Endodermal cell (in vitro differentiated cells): ENCODE measurements around the gene SOX6. TPM values are rescaled to one million over a fixed set of nuclear protein-coding genes. Genes with fewer than 3 reads are reported as not detected.

ENCODE experiments used
- DNase-seq: peaks from one replicate; pipeline ENCODE4 v3.0.0-alpha.2; 2017
- H3K27ac ChIP-seq: 2 replicates; pipeline ENCODE4 v1.5.1; 2013; ENCODE audit warnings: mild to moderate bottlenecking, low read depth, low read length, moderate library complexity
- H3K27me3 ChIP-seq: 2 replicates; pipeline ENCODE4 v1.6.1; 2013; ENCODE audit warnings: mild to moderate bottlenecking, low read length, moderate library complexity; ENCODE audit not compliant: insufficient read depth, control insufficient read depth, poor library complexity, severe bottlenecking
- H3K36me3 ChIP-seq: 2 replicates; pipeline ENCODE4 v1.7.0; 2013; ENCODE audit warnings: mild to moderate bottlenecking, low read length, moderate library complexity; ENCODE audit not compliant: control insufficient read depth, insufficient read depth
- H3K4me1 ChIP-seq: one replicate; pipeline ENCODE4 v1.7.0; 2013; ENCODE audit warnings: low read length; ENCODE audit not compliant: control insufficient read depth, insufficient read depth
- H3K4me3 ChIP-seq: 2 replicates; pipeline ENCODE4 v1.5.1; 2013; ENCODE audit warnings: mild to moderate bottlenecking, low read length, moderate library complexity
- H3K9ac ChIP-seq: 2 replicates; pipeline ENCODE4 v1.6.1; 2013; ENCODE audit warnings: mild to moderate bottlenecking, low read length, moderate library complexity; ENCODE audit not compliant: poor library complexity, severe bottlenecking; ENCODE audit errors: extremely low read depth
- H3K9me3 ChIP-seq: 2 replicates; pipeline ENCODE4 v1.6.1; 2013; ENCODE audit warnings: mild to moderate bottlenecking, low read length, moderate library complexity; ENCODE audit not compliant: control insufficient read depth
- H3K27ac Mint-ChIP-seq: 2 replicates; pipeline ENCODE4 v1.8.0; 2020; ENCODE audit warnings: mixed read lengths
- H3K27me3 Mint-ChIP-seq: 2 replicates; pipeline ENCODE4 v1.8.0; 2021; ENCODE audit warnings: mild to moderate bottlenecking, mixed read lengths; ENCODE audit not compliant: insufficient read depth
- H3K36me3 Mint-ChIP-seq: 2 replicates; pipeline ENCODE4 v1.8.0; 2020; ENCODE audit warnings: low read depth, mixed read lengths
- H3K4me1 Mint-ChIP-seq: 2 replicates; pipeline ENCODE4 v1.8.0; 2020; ENCODE audit warnings: mixed read lengths
- H3K4me3 Mint-ChIP-seq: 2 replicates; pipeline ENCODE4 v1.8.0; 2020; ENCODE audit warnings: mild to moderate bottlenecking, moderate library complexity, mixed read lengths
- H3K9me3 Mint-ChIP-seq: 2 replicates; pipeline ENCODE4 v1.8.0; 2020; ENCODE audit warnings: mild to moderate bottlenecking, mixed read lengths
- CTCF ChIP-seq: fragments of 200-600 bp; sonication (generic); conservative IDR thresholded peaks from 2 replicates; pipeline ENCODE4 v1.5.0; 2021; ENCODE audit warnings: antibody characterized with exemption, mild to moderate bottlenecking
- WGBS, 2 experiments: methylation state at CpG; one replicate each; pipeline versions ENCODE4 v1.1.5 to v1.1.7; 2013; ENCODE audit warnings: missing lambda C conversion rate in 2 of 2, mixed read lengths in 1 of 2; ENCODE audit not compliant: insufficient coverage in 1 of 2, insufficient read length in 1 of 2; 5-methylcytosine and 5-hydroxymethylcytosine counted together
- total RNA-seq, 2 donors: library from RNA; stranded (reverse); fragmentation: NEBNext Ultra II Directional in 1 of 2; extraction: Animal tissue kit (Norgen Biotek cat#: 25700) in 1 of 2; gene quantifications; 2 replicates in 1 of 2; 3 replicates in 1 of 2; pipeline ENCODE4 v1.2.1, GENCODE V29; 2021

SOX6 gene
- total RNA-seq, 2 donors from 2014 or later: 0.13 to 0.20 TPM

DNA sequence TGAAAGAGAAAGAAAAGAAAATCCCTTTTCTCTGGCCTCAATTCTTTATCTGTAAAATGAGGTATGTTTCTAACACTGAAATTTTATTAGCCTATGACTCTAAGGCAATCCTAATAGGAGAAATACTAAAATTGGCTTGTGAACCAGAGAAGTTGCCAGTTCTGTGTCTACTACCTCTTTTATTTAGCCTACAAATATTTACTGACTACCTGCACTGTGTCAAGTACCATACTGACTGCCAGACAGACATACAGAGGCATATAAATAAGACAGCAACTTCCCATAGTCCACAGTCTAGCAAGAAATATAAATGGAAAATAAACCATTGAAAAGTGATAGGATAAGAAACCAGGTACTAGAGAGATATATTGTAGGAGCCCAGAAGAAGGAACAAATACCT lies 2.4 kb upstream of the SOX6 start:
- H3K27ac ChIP-seq: no peak overlapping the region
- no peak overlapping the region for H3K4me3 ChIP-seq
- no peak overlapping the region for H3K27ac Mint-ChIP-seq
- H3K9me3 ChIP-seq: no peaks in the 10 kb centered on the region
- TF ChIP-seq CTCF: no peak
- peaks cover 3% of the 10 kb centered on the region for H3K4me1 Mint-ChIP-seq
- H3K27me3 ChIP-seq: no peaks in the 10 kb centered on the region
- H3K36me3 ChIP-seq: no peaks in the 10 kb centered on the region
- H3K4me1 ChIP-seq: no peaks in the 10 kb centered on the region
- peaks cover 8% of the 10 kb centered on the region for H3K27me3 Mint-ChIP-seq
- no peak for DNase-seq
- H3K9me3 Mint-ChIP-seq: no peaks in the 10 kb centered on the region
- H3K4me3 Mint-ChIP-seq: no peak overlapping the region
- H3K36me3 Mint-ChIP-seq: no peaks in the 10 kb centered on the region
- H3K9ac ChIP-seq: no peak overlapping the region

DNA sequence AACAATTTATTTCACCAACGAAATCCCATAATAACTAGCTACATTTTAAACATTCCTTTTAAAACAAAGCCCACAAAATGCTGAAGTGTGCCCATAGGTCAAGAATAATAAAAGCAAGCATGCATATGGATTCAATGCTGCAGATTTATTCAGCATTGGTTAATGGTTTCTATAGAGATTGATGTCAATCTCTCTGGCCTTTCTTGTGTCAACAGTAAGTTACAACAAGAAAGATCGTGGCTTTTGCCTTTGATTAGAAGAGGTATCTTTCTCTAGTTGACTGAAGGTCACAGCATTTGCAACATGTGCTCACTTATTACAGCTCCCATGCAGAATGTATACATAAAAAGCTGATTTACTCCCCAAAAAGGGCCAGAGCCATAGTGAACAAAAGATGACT lies 1.4 kb upstream of the SOX6 start:
- no peak for TF ChIP-seq CTCF
- no peaks in the 10 kb centered on the region for H3K4me1 ChIP-seq
- peaks cover 6% of the 10 kb centered on the region for H3K27me3 Mint-ChIP-seq
- no peaks in the 10 kb centered on the region for H3K36me3 Mint-ChIP-seq
- H3K9me3 Mint-ChIP-seq: no peaks in the 10 kb centered on the region
- 33 to 68% methylated on average over 1 to 2 of the region's 2 CpGs for WGBS, 2 experiments
- H3K4me3 Mint-ChIP-seq: no peak overlapping the region
- H3K36me3 ChIP-seq: no peaks in the 10 kb centered on the region
- DNase-seq: no peak
- H3K27me3 ChIP-seq: no peaks in the 10 kb centered on the region
- H3K27ac Mint-ChIP-seq: no peak overlapping the region
- no peak overlapping the region for H3K9ac ChIP-seq
- no peak overlapping the region for H3K27ac ChIP-seq
- H3K9me3 ChIP-seq: no peaks in the 10 kb centered on the region
- H3K4me1 Mint-ChIP-seq: peaks cover 3% of the 10 kb centered on the region
- no peak overlapping the region for H3K4me3 ChIP-seq

DNA sequence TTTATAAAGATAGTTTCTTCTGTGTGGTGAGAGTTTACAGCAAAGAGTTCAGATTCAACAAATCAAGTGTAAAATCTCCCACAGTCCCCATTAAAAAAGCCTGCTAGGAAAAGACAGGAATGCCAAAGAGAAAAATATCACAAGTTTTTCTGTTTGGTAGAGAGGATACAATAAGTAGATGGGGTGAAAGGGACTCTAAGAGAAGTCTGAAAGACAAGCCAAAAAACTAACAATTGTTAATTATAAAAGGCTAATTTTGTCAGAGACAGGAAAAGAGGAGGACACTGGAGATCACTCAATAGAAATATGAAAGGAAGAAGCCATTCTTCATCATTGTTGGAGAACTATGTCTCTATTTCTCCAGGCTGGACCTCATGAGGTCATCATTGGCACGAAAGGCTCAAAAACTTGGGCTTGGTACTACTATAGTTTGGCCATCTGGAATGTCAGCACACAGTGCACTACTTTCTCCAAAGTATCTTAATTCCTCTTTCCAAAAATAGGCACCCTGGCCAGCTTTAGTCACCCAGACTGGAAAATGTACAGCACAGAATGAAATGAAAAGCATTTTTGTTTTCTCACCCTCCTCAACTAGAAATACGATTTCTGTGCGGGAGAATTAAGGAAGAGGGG lies 531 bp upstream of the SOX6 start:
- no peak for DNase-seq
- H3K27ac ChIP-seq: peak overlapping the region; percentile 59
- H3K27ac Mint-ChIP-seq: no peak overlapping the region
- no peaks in the 10 kb centered on the region for H3K4me1 ChIP-seq
- no peaks in the 10 kb centered on the region for H3K36me3 ChIP-seq
- H3K4me1 Mint-ChIP-seq: peaks cover 3% of the 10 kb centered on the region
- no peak overlapping the region for H3K9ac ChIP-seq
- H3K27me3 ChIP-seq: no peaks in the 10 kb centered on the region
- H3K27me3 Mint-ChIP-seq: peaks cover 2% of the 10 kb centered on the region
- TF ChIP-seq CTCF: no peak
- no peak overlapping the region for H3K4me3 ChIP-seq
- no peak overlapping the region for H3K4me3 Mint-ChIP-seq
- no peaks in the 10 kb centered on the region for H3K9me3 Mint-ChIP-seq
- H3K9me3 ChIP-seq: no peaks in the 10 kb centered on the region
- no peaks in the 10 kb centered on the region for H3K36me3 Mint-ChIP-seq
- WGBS, 2 experiments: 89 to 100% methylated on average over 3 of the region's 3 CpGs
